Measurements from ENCODE around the gene NPVF. TPM values are rescaled to one million over a fixed set of nuclear protein-coding genes. Genes with fewer than 3 reads are reported as not detected.

The NPVF gene
- total and polyA plus RNA-seq, 2 of the 4 experiments (the other 2 are of a cell fraction), result not detected

DNA sequence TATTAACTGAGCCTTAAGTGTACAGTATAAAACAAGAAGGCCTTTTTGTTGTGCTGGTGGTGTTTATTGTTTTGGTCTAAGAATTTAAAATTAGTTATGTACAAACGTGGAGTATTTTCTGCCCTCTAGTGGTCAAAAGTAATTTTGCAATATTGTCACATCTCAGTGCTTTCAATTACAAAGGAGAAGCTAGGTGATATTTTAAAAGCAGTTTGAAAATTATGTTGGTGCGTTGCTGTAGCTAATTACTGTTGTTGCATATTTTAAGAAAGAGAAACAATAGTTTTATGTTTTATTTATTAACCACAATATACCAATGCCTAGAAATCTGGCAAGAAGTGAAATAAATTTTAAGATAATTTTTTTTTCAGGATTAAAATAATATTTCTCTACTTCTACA, 11.4 kb downstream of the NPVF start:
- DNase-seq, result peak; percentile 38
- intact Hi-C loops (cut with micrococcal nuclease), result no loop called here
- no CpG with 5 or more reads among the region's 2 CpGs for WGBS, 2 experiments (ENCODE audit: extremely low coverage in 2 of 2, insufficient read length in 1 of 2)

More for the DNA sequence above, 11.4 kb downstream of the NPVF start:
- Histone ChIP-seq H3K23ac (ENCODE audit: low read depth, low read length) (no peak overlapping the region), H2AK9ac (replicated peaks; ENCODE audit: low read depth, low read length, poor library complexity) (no peak overlapping the region), H2BK20ac (ENCODE audit: low read depth, low read length) (no peak overlapping the region), H3K14ac (replicated peaks; ENCODE audit: low read depth, low read length) (no peak overlapping the region), H3K4me3 (ENCODE audit: insufficient read depth, low read depth, low read length) (no peak overlapping the region), H3K9ac (ENCODE audit: low read depth, low read length) (no peak overlapping the region), H2AFZ (replicated peaks; ENCODE audit: low read length, poor library complexity) (no peak overlapping the region), H3K4ac (ENCODE audit: low read depth, low read length) (no peak overlapping the region), H2BK15ac (ENCODE audit: low read depth, low read length) (no peak overlapping the region), H3K9me1 (ENCODE audit: insufficient read depth, low read length) (no peaks in the 10 kb centered on the region), H2AK5ac (ENCODE audit: low read depth, low read length) (no peak overlapping the region), H4K8ac (ENCODE audit: low read depth in 2 of 2, low read length in 2 of 2) (no peak overlapping the region), H3K79me1 (ENCODE audit: low read depth in 1 of 2, low read length in 2 of 2) (no peaks in the 10 kb centered on the region), H3K27me3 (ENCODE audit: control insufficient read depth, insufficient read depth, low read length) (peaks cover 2% of the 10 kb centered on the region), H4K20me1 (ENCODE audit: insufficient read depth, low read length) (no peaks in the 10 kb centered on the region), H4K91ac (ENCODE audit: insufficient read depth, low read depth, low read length) (no peak overlapping the region), H4K5ac (ENCODE audit: low read depth, low read length) (no peak overlapping the region), H3K18ac (ENCODE audit: low read depth, low read length) (no peak overlapping the region), H3K27ac (ENCODE audit: insufficient read depth, low read length) (no peak overlapping the region), H2BK5ac (ENCODE audit: low read depth, low read length, poor library complexity, severe bottlenecking) (no peak overlapping the region), H3K4me2 (ENCODE audit: low read depth, low read length) (no peak overlapping the region), H3K36me3 (ENCODE audit: control insufficient read depth, insufficient read depth, low read length) (no peaks in the 10 kb centered on the region), H3K4me1 (ENCODE audit: control insufficient read depth, insufficient read depth, low read length) (no peaks in the 10 kb centered on the region), H3K56ac (ENCODE audit: extremely low read depth, insufficient read depth, low read length) (no peak overlapping the region), H3K9me3 (ENCODE audit: control insufficient read depth, insufficient read depth, low read length) (no peaks in the 10 kb centered on the region), H2BK120ac (ENCODE audit: low read depth, low read length) (no peak overlapping the region)
- TF ChIP-seq, protein P1, sequence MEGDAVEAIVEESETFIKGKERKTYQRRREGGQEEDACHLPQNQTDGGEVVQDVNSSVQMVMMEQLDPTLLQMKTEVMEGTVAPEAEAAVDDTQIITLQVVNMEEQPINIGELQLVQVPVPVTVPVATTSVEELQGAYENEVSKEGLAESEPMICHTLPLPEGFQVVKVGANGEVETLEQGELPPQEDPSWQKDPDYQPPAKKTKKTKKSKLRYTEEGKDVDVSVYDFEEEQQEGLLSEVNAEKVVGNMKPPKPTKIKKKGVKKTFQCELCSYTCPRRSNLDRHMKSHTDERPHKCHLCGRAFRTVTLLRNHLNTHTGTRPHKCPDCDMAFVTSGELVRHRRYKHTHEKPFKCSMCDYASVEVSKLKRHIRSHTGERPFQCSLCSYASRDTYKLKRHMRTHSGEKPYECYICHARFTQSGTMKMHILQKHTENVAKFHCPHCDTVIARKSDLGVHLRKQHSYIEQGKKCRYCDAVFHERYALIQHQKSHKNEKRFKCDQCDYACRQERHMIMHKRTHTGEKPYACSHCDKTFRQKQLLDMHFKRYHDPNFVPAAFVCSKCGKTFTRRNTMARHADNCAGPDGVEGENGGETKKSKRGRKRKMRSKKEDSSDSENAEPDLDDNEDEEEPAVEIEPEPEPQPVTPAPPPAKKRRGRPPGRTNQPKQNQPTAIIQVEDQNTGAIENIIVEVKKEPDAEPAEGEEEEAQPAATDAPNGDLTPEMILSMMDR (conservative IDR thresholded peaks at IDR 0.05; ENCODE audit: low read depth, low read length), result peak; percentile 64
- no peak for TF ChIP-seq MXI1 (IDR thresholded peaks at IDR 0.05; ENCODE audit: borderline replicate concordance, low read depth, low read length)
- no peak for TF ChIP-seq SMC3 (IDR thresholded peaks at IDR 0.05; ENCODE audit: low read depth, low read length)
- peak; percentile 59 for ATAC-seq (ENCODE audit: low read depth)
- in situ Hi-C loops (cut with MboI; ENCODE audit: low sequenced_read_pairs), result no loop called here
- dilution Hi-C loops (cut with HindIII; ENCODE audit: low sequenced_read_pairs, unreplicated experiment), result no loop called here
- BruUV-seq (replicated peaks), result no TSS peak
- CTCF ChIA-PET, result interaction anchor here (0.5 to 1.4 kb wide), 16 partner anchors 9 to 565 kb away, joined by 3 to 7 read pairs (median 4); a partner anchor contains a TSS
- POLR2A ChIA-PET (ENCODE audit: unreplicated experiment), result no interaction called here

Data from IMR-90 (cell line).